Measurements from ENCODE around the gene SKAP1. TPM values are rescaled to one million over a fixed set of nuclear protein-coding genes. Genes with fewer than 3 reads are reported as not detected.

SKAP1 gene
- polyA plus RNA-seq, 10 donors: 0.34 to 5.4 (median 0.46) TPM; not detected in 2

DNA sequence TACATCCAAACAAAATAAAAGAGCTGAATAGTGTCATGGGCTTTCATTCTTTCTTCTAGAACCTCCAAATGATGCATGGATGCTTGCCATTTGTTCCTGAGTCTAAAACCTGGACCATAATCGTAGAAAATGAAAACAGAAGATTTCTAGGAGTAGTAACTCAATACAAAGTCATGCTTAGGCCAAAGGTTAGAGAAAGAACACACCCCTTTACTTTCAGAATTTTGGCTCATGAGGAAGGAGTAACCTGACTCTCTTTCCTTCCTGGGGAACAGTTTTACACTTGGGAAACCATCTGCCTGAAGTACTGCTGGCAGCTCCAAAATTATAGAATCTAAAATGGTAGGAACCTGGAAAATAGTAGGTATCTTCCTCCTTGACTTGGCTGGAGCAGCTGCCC lies 185.2 kb downstream of the SKAP1 start:
- no peak for DNase-seq

DNA sequence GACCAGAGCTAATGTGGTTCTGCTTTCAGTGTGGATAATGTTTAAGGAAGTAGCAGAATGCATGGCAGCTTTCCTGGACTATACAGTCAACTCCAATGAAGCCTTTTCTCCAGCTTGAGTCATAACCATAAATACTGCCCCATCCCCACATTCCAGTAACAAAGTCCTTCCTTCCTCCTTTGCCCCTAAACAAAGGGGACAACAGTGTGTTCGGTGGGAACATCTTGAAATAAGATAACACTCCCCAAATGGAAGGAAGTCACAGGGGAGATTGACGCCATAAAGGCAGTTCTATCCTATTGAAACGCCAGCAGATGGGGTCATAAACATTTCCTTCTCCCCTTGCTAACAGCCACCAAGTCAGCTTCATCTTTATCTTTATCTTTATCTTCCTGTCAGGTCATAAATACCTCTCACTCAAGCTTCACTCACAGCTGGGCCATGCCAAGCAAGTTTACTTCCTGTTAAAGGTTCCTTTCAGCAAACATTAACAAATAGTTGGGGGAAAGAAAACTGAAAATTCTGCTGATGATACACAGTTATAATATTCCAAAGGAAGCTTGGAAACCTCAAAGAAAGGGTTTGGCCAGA lies 185.8 kb downstream of the SKAP1 start:
- DNase-seq: peak in 1 of 3 donors; percentile 36

DNA sequence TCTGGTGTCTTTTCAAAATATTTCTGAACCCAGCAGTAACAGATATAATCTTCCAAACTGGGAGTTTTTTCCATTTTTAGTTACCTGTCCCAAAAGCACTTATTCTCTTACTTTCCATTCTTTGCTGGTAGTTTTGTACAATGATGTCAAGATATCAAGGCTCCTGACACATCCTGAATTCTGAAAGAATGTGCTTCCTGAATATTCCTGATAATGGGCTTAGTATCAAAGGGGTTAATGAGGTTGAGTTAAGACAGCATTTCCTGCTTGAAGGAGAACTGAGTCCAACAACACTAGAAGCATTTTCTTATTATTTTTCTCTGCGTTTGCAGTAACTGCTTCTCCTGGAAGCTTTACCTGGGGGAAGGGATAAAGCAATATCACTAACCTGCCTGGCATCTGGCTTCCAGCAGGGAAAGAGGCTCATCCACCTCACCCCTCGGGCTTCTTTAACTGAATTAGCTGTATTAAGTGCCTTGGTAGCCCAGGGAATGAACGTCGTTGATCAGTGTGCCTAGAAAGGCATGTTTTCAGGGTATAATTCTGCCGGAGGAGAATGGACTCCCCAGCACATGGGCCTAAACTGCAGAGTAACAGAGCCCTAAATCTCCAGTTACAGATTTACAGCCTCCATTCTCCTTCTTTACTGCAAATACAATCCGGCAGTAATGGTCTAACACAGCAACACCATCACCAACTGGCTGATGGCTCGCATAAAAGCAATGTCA lies 188.1 kb downstream of the SKAP1 start:
- no peak for DNase-seq

DNA sequence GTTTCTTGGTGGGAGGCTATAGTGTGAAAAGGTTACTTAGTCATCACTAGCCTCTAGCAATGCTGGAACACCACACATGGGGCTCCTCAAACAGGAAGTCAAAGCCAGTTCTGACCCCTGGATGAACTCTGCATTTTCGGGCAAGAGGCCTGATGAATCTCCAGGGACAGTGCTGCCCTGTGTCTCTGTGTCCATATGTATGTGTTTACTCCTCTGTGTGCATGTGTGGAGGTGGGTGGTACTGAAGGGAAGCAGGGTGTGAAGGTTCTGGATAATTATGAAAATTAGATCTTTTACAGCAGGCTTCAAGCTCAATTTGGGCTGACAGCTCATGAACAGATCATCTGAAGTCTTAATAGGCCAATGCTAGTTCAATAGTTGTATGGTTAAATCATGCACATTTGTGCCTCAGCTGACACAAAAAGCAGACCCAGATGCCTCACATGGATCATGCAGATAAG lies 188.9 kb downstream of the SKAP1 start:
- DNase-seq: peak in 2 of 3 donors; percentile 58 to 77

DNA sequence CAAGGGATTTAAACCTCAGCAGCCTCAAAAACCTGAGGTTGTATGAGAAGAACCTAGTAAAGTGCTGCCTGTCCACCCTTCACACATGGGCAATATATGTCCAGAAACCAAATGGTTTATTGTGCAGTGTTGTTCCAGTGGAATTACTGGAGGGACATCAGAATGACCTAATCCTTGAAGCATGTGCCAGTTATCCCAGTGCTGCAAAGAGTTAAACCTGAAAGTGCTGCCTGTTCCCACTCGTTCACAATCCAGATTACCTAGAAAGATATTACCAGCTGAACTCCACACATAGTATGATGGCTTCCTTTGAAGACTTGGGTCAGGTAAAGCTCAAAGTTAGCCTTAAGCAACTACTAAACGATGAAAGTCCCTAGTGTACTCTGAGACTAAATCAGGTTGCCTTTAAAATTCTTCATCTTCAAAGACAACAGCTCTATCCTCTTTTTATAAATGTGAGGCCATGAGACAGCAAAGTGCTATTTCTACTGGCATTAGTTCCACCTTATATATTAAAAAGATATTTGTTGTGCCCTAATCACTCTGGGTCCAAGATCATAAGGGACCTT lies 189.4 kb downstream of the SKAP1 start:
- DNase-seq: no peak

DNA sequence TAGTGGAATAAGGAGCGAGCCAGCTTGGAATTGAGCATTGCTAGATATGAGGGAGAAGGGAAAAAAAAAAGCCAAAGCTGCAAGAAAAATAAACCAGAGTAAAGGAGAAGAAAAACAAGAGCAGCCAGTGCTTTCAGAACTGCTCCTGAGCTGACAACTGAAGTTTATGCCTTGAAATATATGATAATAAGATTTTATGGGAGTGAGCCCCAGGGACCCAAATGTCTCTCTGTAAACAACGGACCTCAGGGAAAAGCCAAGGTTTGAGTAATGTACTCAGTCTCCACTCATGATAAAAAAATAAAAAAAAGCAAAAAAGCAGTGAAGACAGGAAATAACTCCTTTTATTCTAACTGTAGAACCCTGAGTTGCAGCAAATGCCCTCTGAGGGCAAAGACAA lies 189.9 kb downstream of the SKAP1 start:
- DNase-seq: no peak

DNA sequence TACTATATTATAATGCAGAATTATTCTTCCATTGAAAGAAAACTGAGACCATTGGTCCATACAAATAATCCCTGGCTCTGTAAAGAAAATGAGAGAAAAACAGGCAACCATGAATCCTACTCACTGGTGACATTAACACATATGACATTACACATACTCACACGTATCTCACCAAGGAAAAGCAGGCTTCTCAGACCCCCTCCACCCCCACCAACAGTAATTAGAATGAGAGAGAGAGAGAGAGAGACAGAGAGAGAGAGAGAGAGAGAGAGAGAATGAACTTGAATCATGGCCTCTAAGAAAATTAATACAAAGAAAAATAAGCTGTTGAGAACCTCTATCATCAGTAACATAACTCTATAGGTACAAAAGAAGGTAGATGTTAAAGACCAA lies 190.4 kb downstream of the SKAP1 start:
- no peak for DNase-seq

DNA sequence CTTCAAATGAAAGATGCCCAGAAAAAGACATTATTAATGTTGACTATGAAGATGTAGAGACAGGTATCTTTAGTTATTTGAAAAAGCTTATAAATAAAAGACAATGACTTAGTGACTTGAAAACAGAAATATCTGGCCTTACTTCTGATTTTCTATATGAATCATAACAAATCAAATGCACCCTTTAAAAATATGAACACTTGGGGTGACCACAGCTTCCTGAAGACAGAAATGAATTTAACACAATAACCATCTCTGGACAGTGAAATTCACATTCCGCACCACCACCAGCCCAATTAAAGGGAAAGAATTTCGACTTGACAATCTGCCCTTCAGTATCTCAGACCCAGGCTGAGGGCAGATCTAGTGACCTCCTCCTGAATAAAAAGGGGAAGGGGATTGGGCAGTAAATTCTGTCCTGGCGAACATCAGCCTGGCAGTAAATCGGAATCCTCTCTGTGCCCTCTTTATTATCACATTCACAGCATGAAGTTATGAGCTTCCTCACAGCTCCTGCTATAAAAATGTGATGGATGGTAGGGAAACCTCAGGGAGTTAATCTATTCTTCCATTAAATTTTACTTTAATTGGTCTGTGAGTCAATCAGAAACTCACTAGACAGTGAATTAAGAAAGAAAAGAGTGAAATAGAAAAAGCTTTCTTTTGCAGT lies 190.9 kb downstream of the SKAP1 start:
- DNase-seq: no peak

DNA sequence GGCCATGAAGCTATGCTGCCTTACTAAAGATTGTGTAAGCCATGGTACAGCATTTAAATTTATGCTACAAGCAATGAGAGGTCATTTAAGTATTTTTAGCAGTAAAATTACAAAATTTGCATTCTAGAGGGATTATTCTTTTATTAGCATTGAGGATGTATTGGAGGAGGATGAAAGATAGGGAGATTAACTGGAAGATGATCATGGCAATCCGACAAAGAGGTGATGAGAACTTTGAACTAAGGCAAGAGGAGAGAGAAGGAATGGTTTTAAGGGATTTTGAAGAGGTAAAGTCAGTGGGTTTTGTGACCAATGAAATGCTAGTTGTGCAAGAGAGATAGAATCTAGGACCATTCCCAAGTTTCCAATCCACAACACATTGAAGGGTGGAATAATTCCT lies 192.6 kb downstream of the SKAP1 start:
- DNase-seq: no peak

DNA sequence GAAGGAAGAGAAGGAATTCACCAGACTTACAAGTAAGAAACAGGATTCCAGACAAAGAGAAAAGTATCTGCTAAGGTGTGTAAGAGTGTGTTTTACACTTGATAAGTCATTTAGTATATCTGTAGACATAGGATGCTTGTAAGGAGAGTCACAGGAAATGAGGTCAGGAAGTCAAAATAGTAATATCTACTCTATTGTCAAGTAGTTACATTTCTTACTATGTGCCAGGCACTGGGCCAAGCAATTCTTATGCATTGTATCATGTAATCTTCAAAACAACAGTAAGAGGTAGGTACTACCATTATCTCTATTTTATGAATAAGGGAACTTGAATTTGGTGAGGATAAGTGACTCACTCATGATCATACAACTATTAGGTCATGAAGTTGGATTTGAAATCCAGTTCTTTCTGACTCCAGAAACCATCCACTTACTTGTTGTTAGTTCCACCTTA lies 193.3 kb downstream of the SKAP1 start:
- peak in 1 of 3 donors; percentile 76 for DNase-seq

DNA sequence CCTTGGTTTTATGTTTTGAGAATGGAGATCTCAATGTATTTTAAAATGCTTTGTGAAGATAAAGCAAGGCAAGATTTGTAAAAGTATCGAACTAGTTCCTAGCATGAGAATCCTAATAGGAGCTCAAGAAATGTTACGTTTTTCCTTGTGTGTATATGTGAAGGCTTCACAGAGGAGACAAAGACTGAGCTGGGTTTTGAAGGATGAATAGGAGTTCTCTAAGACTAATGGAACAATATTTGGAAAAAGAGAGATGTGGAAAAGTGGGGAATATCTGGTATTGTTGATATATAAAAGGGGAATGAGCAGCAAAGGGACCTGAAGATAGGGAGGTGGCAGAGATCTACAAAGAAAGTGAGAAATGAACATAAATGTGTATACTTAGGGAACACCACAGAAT lies 195.1 kb downstream of the SKAP1 start:
- no peak for DNase-seq

DNA sequence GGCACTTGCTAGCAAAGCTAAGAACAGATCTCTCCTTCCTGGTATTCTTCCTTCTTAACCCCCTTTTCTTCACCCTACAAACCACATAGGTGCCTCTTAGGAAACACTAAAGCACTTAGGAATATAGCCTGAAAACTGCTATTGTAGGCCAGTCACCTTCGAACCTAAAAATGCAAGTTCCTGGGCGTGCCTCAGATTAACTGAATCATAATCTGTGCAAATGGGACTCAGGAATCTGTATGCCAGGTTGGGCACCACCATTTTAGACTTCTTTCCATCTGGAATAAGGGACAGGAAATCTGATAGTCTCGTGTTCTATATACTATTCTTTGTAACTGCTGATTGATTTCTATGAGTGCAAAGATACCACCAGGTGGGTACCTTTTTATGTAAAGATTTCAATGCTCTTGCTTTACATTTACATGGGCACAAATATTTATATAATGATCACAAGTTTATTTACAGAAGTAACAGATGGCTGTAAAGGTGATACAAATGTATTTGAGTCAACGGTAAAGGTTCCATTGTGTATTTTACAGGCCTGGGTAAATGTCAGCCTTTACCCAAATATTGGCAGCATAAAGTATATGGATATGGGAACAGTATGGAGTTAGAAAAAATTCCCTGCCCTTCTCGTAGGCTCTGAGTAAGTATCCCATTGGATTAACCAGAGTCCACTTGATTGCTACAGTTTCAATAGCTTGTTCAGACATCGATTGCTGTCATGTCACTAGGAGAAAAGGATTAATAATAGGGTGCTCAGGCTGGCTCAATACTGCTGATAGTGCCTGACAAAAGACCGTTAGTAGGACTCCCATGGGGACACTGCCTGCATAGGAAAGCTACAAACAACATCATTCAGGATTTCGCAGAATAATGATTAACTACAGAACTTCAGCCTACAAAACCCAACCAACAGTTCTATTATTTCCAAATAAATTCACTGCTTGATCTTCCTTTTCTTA lies 197.7 kb downstream of the SKAP1 start:
- DNase-seq: no peak

DNA sequence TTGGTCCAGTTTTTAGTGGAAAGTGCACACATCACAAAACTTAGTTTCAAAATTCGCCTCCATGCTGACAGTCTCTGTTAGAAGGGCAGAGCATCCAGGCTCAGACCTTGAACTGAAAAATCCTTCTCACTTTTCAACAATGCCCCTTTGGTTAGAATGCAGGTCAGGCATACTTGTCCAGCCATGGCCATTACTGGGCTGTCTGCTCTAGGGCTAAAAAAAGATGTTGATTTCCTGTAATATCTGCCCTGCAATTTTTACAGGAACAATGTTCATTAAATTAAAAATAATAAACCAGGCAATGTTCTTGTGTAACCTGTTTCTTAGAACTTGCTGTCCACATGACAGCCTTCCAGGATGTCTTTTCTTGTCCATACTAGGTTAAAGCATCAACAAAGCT lies 200.1 kb downstream of the SKAP1 start:
- no peak for DNase-seq

DNA sequence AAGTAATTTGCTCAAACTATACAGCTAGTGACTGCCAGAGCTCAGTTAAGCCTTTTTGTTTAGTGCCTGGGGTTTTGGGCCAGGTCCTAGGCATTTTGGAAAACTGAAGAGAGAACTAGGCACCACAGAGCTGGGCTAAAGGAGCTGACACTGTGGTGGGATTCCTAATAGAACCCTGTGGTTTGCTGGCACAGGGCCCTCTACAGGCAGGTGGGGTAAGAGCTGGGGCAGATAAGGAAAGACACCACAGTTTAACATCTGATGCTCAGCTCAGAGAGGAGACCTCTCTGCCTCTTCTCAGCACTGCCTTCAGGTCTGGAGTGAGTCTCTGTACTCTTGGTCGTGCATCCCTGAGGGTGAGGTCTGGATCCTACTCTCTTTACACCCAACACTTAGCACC lies 201.3 kb downstream of the SKAP1 start:
- no peak for DNase-seq

DNA sequence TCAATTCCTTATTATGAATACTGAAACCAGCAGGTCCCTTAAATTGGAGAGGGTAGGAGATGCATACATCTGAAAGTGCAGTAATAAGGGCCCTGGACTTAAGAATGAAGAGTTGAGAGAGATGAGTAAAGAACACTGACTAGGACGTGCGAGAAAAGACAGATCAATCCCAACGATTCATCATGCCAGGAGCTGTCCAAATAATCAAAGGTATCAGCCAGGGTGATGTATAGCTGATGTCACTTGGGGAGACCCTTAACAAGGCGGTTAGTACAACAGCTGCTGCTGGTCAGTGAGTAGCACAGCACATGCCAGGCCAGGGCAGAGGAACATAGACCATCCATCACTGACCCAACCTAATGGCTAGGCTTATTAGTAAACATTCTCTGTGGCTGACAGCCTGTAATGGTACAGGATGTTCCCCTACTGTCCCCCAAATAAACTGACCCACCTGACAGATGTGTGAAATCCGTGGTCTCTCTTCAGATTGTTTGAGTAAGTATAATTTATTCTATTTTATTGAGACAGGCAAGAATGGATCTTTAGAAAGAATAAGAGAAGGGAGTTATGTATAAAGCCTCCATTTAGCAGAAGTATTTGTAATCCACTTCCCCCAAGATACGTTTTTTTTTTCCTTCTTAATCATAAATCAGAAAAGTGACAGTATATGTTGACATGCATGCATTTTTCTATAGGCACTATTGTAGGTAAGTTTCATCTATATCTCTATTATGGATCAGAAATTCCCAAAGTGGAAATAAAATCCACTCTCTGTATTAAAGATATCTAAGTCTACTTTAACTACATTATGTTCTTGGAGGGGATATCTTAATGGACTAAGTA lies 204.1 kb downstream of the SKAP1 start:
- no peak for DNase-seq

DNA sequence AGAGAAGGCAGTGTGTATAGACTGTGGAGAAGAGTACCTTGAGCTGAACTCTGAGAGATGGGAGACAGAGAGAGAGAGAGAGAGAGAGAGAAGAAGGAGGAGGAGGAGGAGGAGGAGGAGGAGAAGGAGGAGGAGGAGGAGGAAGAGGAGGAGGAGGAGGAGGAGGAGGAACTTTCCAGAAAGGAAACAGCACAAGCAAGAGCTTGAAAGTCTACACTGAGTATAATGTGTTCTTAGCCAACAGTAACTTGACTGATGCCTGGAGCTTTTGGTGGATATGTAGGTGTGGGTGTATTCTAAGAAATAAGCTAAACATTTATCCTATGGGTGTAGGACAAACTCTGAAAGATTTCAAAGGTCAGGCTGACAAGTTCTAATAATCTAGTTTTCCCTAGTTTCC lies 206.1 kb downstream of the SKAP1 start:
- no peak for DNase-seq

DNA sequence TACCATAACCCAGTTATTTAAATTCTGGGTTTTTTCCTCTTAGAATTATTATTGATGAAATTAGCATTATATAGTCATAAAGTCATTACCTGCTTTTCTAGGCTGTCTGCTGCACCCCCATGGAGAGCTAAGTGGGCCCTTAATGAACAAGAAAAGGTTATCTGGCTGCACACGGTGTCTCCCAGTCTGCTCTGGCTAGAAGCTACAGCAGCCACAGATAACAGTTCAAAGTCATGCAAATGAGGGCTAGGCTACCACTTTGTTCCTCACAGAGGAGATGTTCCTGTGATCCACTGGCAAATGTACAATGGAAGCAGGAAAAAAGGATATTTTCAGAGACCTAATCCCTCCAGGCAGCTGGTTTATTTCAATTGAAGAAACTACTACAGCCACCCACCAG lies 210.4 kb downstream of the SKAP1 start:
- no peak for DNase-seq

DNA sequence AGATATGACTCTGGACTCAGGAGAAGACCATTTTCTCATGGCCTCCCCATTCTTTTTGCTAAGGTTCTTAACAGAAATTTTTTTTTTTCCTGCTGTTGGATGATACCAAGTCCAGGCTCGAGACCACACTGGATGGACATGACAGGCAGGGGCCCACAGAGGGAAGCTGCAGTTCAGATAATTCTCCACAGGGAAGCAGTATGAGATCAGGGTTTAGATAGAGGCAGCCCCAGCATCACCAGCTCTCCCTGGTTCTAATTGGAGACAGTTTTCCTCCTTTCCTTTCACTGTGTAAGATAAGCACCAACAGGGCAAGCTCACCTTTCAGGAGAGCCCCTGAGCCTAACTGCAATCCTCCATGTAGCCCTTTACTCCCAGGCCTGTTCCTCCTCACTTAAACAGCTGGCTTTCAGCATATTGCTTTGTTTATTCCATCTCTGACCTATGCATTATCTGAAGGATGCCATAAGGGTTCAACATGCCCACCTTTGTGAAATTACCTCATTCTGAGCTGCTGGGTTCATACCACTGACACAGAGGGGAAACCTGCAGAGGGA lies 214.4 kb downstream of the SKAP1 start:
- peak in 2 of 3 donors; percentile 8 to 36 for DNase-seq

DNA sequence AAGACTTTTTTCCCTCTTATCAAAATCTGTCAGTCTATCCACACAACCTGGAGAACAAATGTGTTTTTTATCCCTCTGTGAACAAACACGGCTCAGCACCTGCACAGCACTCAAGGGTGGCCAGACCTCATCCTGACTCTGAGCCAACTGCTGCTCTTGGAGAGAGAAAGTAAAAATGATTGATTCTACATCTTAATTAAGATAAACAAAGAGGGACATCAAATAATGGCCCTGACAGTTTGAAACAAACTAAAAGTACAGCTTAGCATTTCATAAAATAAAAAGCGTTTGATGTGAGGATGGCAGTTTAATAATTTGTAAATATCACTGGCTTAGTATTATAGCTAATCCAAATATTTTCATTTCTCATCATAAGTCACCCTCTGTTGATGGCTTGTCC lies 216.2 kb downstream of the SKAP1 start:
- DNase-seq: no peak

DNA sequence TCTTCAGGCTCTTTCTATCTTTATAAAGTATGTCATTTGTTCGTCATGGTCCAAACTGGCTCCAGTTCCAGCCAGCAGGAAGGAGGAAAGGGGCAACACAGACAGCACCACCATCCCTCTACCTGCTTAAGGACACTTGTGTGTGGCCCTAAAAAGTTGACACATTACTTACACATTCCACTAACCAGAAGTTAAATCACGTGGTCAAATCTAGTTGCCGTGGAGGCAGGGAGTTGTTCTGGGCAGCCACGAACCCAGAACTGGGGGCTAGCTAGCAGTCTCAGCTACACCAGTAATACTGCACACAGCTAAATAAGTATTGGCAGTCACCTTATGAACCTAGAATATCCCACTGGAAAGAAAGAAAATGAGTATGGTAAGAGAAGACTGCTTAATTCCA lies 218.2 kb downstream of the SKAP1 start:
- DNase-seq: no peak

All from muscle of back (tissue), 11 donors.